ENCODE results near the gene LEFTY1.

The LEFTY1 gene

GRCh38 chr1:225911191-225912130 is 22.5 kb upstream of the LEFTY1 start:
- TF ChIP-seq CTCF (conservative IDR thresholded peaks at IDR 0.05): no peak
- no peak overlapping the region for H3K27ac ChIP-seq

- TF ChIP-seq CTCF (conservative IDR thresholded peaks at IDR 0.05): no peak
These were observed 20.5 kb upstream of the LEFTY1 start for GRCh38 chr1:225909477-225909876.

GRCh38 chr1:225908773-225909172 is 19.8 kb upstream of the LEFTY1 start:
- no peak overlapping the region for H3K27ac ChIP-seq
- TF ChIP-seq CTCF (conservative IDR thresholded peaks at IDR 0.05): no peak

More at GRCh38 chr1:225909477-225909876, 20.5 kb upstream of the LEFTY1 start:
- no peak overlapping the region for H3K27ac ChIP-seq

GRCh38 chr1:225908013-225908640 is 19.2 kb upstream of the LEFTY1 start:
- no peak overlapping the region for H3K27ac ChIP-seq
- no peak for TF ChIP-seq CTCF (conservative IDR thresholded peaks at IDR 0.05)

GRCh38 chr1:225907341-225907740 is 18.4 kb upstream of the LEFTY1 start:
- no peak overlapping the region for H3K27ac ChIP-seq
- TF ChIP-seq CTCF (conservative IDR thresholded peaks at IDR 0.05): no peak

GRCh38 chr1:225906467-225906866 is 17.5 kb upstream of the LEFTY1 start:
- H3K27ac ChIP-seq: no peak overlapping the region
- no peak for TF ChIP-seq CTCF (conservative IDR thresholded peaks at IDR 0.05)

GRCh38 chr1:225903623-225904022 is 14.7 kb upstream of the LEFTY1 start:
- H3K27ac ChIP-seq: no peak overlapping the region
- TF ChIP-seq CTCF (conservative IDR thresholded peaks at IDR 0.05): no peak

Measured in VCaP (cell line).